Suprapubic skin (tissue), 4 donors: ENCODE results near the gene HNRNPA1. TPM values are rescaled to one million over a fixed set of nuclear protein-coding genes. Genes with fewer than 3 reads are reported as not detected.
A peak's percentile ranks its signal among the peaks of the same experiment; 100 is the strongest.

Experiments
- DNase-seq, 2 donors: peaks; one replicate each; pipeline ENCODE4 v3.0.0-alpha.2; 2019; ENCODE audit warnings: low spot score in 2 of 2
- H3K27ac ChIP-seq: fragments of 200-600 bp; sonication (generic); one replicate; pipeline ENCODE4 v1.5.1; 2019
- H3K27me3 ChIP-seq: fragments of 200-600 bp; sonication (generic); one replicate; pipeline ENCODE4 v1.5.1; 2019
- H3K36me3 ChIP-seq: fragments of 200-600 bp; sonication (generic); one replicate; pipeline ENCODE4 v1.5.1; 2019
- H3K4me1 ChIP-seq: fragments of 200-600 bp; sonication (generic); one replicate; pipeline ENCODE4 v1.5.1; 2019
- H3K4me3 ChIP-seq: fragments of 200-600 bp; sonication (generic); one replicate; pipeline ENCODE4 v1.5.1; 2019; ENCODE audit warnings: mild to moderate bottlenecking
- H3K9me3 ChIP-seq: fragments of 200-600 bp; sonication (generic); one replicate; pipeline ENCODE4 v1.5.1; 2019
- EP300 ChIP-seq: sonication (generic); formaldehyde crosslinking; IDR thresholded peaks from one replicate; pipeline ENCODE4 v1.6.1; 2017; ENCODE audit warnings: antibody characterized with exemption
- POLR2A ChIP-seq, 2 donors: fragments of 450-650 bp; IDR thresholded peaks; one replicate each; pipeline ENCODE4 v1.6.1; 2017; ENCODE audit warnings: antibody characterized with exemption in 2 of 2, mild to moderate bottlenecking in 2 of 2, moderate library complexity in 2 of 2
- POLR2AphosphoS5 ChIP-seq, 3 donors: sonication (generic); formaldehyde crosslinking; IDR thresholded peaks; one replicate each; pipeline ENCODE4 v1.6.1; 2017; ENCODE audit warnings: antibody characterized with exemption in 3 of 3
- WGBS: methylation state at CpG from one replicate; pipeline ENCODE4 v1.1.5; 2018; 5-methylcytosine and 5-hydroxymethylcytosine counted together
- total RNA-seq, 4 donors: library from RNA; depleted of rRNA; stranded (reverse); fragments of >200 nt; gene quantifications; one replicate each; pipeline ENCODE4 v1.1.0, GENCODE V29; 2016
- TF ChIP-seq, protein P1 (sequence below), 2 donors: fragments of 200-600 bp in 1 of 2; fragments of 450-650 bp in 1 of 2; sonication (generic) in 1 of 2; IDR thresholded peaks; one replicate each; pipeline ENCODE4 v1.5.1; 2016 to 2019; ENCODE audit warnings: antibody characterized with exemption in 2 of 2, mild to moderate bottlenecking in 1 of 2, moderate library complexity in 1 of 2

The HNRNPA1 gene
- total RNA-seq, 4 donors from 2014 or later = 331 to 613 (median 394) TPM

DNA sequence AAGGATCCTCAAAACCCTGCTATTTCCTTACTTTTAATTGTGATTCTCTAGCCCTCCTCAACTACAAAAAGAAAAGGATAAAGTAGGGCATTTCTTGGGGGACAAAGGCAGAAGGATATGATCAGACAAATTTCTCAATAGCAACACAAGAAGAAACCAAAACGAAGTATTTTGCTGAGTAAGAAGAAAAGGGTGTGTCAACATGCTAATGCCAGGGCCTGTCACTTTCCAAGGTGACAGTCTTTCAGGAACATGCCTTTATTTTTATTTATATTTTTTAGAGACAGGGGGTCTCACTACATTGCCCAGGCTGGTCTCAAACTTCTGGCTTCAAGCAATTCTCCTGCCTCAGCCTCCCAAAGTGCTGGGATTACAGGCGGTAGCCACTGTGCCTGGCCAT, 40.4 kb upstream of the HNRNPA1 start:
- peaks cover 11% of the 10 kb centered on the region for H3K4me1 ChIP-seq
- no peak for DNase-seq
- H3K27me3 ChIP-seq = no peaks in the 10 kb centered on the region
- peaks cover 54% of the 10 kb centered on the region for H3K36me3 ChIP-seq
- no peak overlapping the region for H3K27ac ChIP-seq
- TF ChIP-seq, protein P1, sequence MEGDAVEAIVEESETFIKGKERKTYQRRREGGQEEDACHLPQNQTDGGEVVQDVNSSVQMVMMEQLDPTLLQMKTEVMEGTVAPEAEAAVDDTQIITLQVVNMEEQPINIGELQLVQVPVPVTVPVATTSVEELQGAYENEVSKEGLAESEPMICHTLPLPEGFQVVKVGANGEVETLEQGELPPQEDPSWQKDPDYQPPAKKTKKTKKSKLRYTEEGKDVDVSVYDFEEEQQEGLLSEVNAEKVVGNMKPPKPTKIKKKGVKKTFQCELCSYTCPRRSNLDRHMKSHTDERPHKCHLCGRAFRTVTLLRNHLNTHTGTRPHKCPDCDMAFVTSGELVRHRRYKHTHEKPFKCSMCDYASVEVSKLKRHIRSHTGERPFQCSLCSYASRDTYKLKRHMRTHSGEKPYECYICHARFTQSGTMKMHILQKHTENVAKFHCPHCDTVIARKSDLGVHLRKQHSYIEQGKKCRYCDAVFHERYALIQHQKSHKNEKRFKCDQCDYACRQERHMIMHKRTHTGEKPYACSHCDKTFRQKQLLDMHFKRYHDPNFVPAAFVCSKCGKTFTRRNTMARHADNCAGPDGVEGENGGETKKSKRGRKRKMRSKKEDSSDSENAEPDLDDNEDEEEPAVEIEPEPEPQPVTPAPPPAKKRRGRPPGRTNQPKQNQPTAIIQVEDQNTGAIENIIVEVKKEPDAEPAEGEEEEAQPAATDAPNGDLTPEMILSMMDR (IDR thresholded peaks at IDR 0.05) = no peak
- TF ChIP-seq POLR2AphosphoS5 (IDR thresholded peaks at IDR 0.05) (no peak), POLR2A (IDR thresholded peaks at IDR 0.05) (no peak), EP300 (no peak)
- WGBS = 61% methylated on average over 2 of the region's 2 CpGs
- H3K4me3 ChIP-seq = no peak overlapping the region
- no peaks in the 10 kb centered on the region for H3K9me3 ChIP-seq

DNA sequence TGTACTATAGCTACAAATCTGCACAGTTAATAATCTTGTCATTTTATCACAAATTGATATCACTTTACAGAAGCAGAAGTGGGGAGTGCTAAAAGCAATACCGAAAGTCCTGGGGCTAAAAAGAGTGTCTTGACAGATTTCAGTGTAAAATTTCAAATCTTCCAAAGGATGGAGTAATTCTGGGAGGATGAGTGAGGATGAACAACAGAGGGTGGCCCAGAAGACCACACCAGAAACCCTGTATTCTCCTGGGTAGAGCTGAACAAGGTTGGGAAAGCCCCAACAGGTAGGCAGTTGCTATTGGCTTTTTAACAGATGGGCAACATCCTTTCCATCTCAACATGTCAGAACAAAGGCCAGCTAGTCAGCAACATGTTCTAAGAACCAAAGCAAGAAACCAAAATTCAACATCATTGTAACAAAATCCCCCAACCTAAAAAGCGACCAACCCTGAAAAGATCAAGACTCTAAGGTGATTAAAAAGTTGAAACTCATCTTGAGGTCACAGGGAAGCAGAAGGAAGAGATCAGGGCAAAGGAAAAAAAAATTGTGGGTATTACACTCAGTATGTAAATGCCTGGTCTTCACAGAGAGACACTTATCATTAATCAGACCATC, 39.4 kb upstream of the HNRNPA1 start:
- no peak for DNase-seq
- no peak overlapping the region for H3K27ac ChIP-seq
- WGBS = 69% methylated on average over 2 of the region's 2 CpGs
- peaks cover 60% of the 10 kb centered on the region for H3K36me3 ChIP-seq
- H3K27me3 ChIP-seq = no peaks in the 10 kb centered on the region
- TF ChIP-seq, protein P1 (IDR thresholded peaks at IDR 0.05) = no peak
- no peak for TF ChIP-seq POLR2AphosphoS5 (IDR thresholded peaks at IDR 0.05)
- no peak for TF ChIP-seq POLR2A (IDR thresholded peaks at IDR 0.05)
- TF ChIP-seq EP300 = no peak
- no peak overlapping the region for H3K4me3 ChIP-seq
- H3K4me1 ChIP-seq = peaks cover 11% of the 10 kb centered on the region
- H3K9me3 ChIP-seq = no peaks in the 10 kb centered on the region

DNA sequence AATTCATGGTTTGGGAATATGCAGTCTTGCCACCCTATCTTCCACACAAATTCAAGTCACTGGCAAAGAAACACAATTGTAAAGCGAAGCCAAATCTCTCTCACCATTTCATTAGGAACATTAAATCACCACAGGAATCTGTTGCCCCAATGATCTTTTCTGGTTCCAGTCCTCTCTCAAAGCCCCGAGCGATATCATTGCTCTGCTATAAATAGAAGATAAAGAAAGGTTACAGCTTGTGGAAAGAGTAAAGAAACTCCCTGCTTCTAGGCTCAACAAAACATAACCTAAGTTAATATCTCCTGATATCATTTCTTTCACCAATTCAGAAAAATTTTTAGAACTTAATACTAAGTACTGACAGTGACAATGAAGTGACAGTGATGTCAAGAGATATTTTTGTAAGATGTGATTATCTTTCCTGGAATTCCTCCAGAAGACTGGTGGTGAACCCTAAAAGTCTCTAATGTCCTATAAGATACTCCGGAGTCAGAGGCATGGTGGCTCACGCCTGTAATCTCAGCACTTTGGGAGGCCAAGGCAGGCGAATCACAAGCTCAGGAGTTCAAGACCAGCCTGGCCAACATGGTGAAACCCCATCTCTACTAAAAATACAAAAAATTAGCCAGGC, 34.4 kb upstream of the HNRNPA1 start:
- no peak overlapping the region for H3K4me3 ChIP-seq
- H3K36me3 ChIP-seq = peaks cover 72% of the 10 kb centered on the region
- no peaks in the 10 kb centered on the region for H3K9me3 ChIP-seq
- no peaks in the 10 kb centered on the region for H3K4me1 ChIP-seq
- DNase-seq = no peak
- WGBS = 91% methylated on average over 6 of the region's 6 CpGs
- no peak overlapping the region for H3K27ac ChIP-seq
- TF ChIP-seq, protein P1 (IDR thresholded peaks at IDR 0.05) = no peak
- TF ChIP-seq POLR2AphosphoS5 (IDR thresholded peaks at IDR 0.05) = no peak
- TF ChIP-seq POLR2A (IDR thresholded peaks at IDR 0.05) = no peak
- no peak for TF ChIP-seq EP300
- no peaks in the 10 kb centered on the region for H3K27me3 ChIP-seq

DNA sequence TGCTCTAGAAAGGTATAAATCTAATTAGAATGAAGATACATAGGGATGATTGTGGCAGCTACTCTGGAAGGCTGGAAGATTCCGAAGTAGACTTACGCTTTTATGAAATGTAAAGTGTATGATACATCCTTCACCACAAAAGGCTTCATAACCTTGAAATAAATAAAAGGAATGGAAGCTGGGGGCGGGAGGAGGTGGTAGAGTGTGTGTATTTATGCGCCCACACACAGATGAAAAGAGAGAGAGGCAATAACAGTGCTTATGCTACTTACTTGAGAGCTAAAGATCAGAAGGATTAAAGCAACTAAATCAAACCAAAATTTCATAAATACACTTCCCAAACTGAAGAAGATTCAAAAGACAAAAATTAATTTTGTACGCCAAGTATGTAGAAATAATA, 31.0 kb upstream of the HNRNPA1 start:
- H3K4me1 ChIP-seq = no peaks in the 10 kb centered on the region
- H3K27me3 ChIP-seq = no peaks in the 10 kb centered on the region
- no peak for DNase-seq
- peaks cover 47% of the 10 kb centered on the region for H3K36me3 ChIP-seq
- TF ChIP-seq POLR2A (IDR thresholded peaks at IDR 0.05) (no peak), EP300 (no peak), POLR2AphosphoS5 (IDR thresholded peaks at IDR 0.05) (no peak)
- TF ChIP-seq, protein P1 (IDR thresholded peaks at IDR 0.05) = no peak
- WGBS = 95% methylated on average over 5 of the region's 5 CpGs
- H3K4me3 ChIP-seq = no peak overlapping the region
- no peaks in the 10 kb centered on the region for H3K9me3 ChIP-seq
- H3K27ac ChIP-seq = no peak overlapping the region

DNA sequence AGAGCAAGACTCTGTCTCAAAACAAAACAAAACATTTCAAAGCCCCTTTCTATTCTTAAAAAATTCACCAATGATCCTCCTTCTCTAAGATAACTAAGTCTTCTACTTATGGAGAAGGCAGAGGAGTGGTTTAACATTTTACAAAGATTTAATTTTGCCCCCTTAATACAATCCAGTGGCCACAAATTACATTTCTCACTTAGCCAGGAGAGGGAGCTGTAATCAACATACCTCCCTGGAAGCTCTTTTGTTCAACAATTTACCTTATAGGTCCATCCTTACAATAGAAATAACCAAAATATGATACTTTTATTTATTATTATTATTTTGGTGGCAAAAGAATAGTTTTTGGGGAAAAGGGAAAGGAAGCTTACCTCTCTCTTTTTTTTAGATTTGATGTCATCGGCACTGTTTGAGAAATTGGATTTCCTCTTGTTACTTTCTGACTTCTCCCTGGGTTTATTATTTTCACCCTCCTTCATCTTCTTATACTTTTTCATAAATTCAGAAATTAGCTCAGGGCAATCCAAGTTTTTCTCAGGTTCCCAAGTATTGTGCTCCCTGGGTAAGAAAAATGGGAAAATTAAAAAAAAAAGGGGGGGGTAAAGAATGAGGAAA, 28.8 kb upstream of the HNRNPA1 start:
- TF ChIP-seq, protein P1 (IDR thresholded peaks at IDR 0.05) = peak; percentile 39 to 53
- no peak for TF ChIP-seq POLR2A (IDR thresholded peaks at IDR 0.05)
- no peak for DNase-seq
- no peak overlapping the region for H3K27ac ChIP-seq
- no peaks in the 10 kb centered on the region for H3K9me3 ChIP-seq
- H3K4me1 ChIP-seq = no peaks in the 10 kb centered on the region
- WGBS = 98% methylated on average over 1 of the region's 1 CpG
- H3K27me3 ChIP-seq = no peaks in the 10 kb centered on the region
- peaks cover 55% of the 10 kb centered on the region for H3K36me3 ChIP-seq
- no peak overlapping the region for H3K4me3 ChIP-seq
